ENCODE results near the gene TPI1. TPM values are rescaled to one million over a fixed set of nuclear protein-coding genes. Genes with fewer than 3 reads are reported as not detected.

Gene TPI1
- total and polyA plus RNA-seq, 2 donors (not counting 3 experiments of a cell fraction or from before 2014, with no cell fraction given) = 643 to 1,816 TPM

DNA sequence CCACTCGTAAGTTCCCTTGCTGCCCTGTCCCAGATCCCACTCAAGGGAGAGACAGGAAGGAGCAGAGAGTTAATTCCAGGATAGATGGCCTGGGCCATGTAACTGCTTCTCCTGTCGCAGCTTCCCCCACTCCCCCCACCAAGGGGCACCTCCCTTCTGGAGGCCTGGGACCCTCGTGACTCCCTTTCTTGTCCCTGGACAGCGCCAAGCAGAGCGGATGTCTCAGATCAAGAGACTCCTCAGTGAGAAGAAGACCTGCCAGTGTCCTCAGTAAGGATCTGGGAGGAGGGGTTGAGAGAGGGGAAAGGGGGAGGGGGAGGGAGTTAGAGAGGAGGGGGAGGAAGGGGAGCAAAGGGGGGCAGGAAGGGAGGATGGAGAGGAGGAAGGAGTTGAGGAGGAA is 48.7 kb upstream of the TPI1 start:
- TF ChIP-seq POLR2A (IDR thresholded peaks at IDR 0.05; ENCODE audit: low read depth, low read length) (no peak), POLR2AphosphoS5 (IDR thresholded peaks at IDR 0.05; ENCODE audit: insufficient read depth, low read depth, low read length) (no peak), MYC (IDR thresholded peaks at IDR 0.05; ENCODE audit: low read depth, low read length) (no peak), JUN (IDR thresholded peaks at IDR 0.05; ENCODE audit: borderline replicate concordance, insufficient read depth, insufficient read length, low read depth) (no peak), FOS (IDR thresholded peaks at IDR 0.05; ENCODE audit: borderline replicate concordance, insufficient read depth, low read length) (no peak), EZH2 (IDR thresholded peaks at IDR 0.05; ENCODE audit: borderline replicate concordance, low read depth, low read length, severe bottlenecking) (no peak)
- TF ChIP-seq, protein P1, sequence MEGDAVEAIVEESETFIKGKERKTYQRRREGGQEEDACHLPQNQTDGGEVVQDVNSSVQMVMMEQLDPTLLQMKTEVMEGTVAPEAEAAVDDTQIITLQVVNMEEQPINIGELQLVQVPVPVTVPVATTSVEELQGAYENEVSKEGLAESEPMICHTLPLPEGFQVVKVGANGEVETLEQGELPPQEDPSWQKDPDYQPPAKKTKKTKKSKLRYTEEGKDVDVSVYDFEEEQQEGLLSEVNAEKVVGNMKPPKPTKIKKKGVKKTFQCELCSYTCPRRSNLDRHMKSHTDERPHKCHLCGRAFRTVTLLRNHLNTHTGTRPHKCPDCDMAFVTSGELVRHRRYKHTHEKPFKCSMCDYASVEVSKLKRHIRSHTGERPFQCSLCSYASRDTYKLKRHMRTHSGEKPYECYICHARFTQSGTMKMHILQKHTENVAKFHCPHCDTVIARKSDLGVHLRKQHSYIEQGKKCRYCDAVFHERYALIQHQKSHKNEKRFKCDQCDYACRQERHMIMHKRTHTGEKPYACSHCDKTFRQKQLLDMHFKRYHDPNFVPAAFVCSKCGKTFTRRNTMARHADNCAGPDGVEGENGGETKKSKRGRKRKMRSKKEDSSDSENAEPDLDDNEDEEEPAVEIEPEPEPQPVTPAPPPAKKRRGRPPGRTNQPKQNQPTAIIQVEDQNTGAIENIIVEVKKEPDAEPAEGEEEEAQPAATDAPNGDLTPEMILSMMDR (IDR thresholded peaks at IDR 0.05; ENCODE audit: extremely low read depth in 1 of 2, insufficient read depth in 1 of 2, low read depth in 1 of 2, low read length in 2 of 2) = no peak
- TF ChIP-seq, protein P2, sequence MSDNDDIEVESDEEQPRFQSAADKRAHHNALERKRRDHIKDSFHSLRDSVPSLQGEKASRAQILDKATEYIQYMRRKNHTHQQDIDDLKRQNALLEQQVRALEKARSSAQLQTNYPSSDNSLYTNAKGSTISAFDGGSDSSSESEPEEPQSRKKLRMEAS (IDR thresholded peaks at IDR 0.05; ENCODE audit: insufficient read depth, insufficient read length) = no peak
- H3K4me2 ChIP-seq (ENCODE audit: insufficient read depth, low read length) = no peak overlapping the region
- no TSS peak for BruUV-seq (replicated peaks)
- no peaks in the 10 kb centered on the region for H3K9me3 ChIP-seq (replicated peaks; ENCODE audit: control insufficient read depth, insufficient read depth, low read length)
- POLR2A ChIA-PET = no interaction called here
- peaks cover 3 to 5% of the 10 kb centered on the region in 2 experiments for H3K27me3 ChIP-seq (ENCODE audit: control insufficient read depth in 2 of 2, insufficient read depth in 2 of 2, low read length in 2 of 2)
- intact Hi-C loops (cut with micrococcal nuclease) (no loop called here), dilution Hi-C loops (cut with MboI; ENCODE audit: extremely low pct_ligation_motif_present, low sequenced_read_pairs) (no loop called here)
- CTCF ChIA-PET = interaction anchor here (0.7 kb wide), 1 partner anchor 66 kb away, joined by 4 read pairs; the partner anchor contains the start of gene MLF2
- H3K9ac ChIP-seq (replicated peaks; ENCODE audit: extremely low read depth, insufficient read depth, low read length) = no peak overlapping the region
- no peaks in the 10 kb centered on the region for H3K36me3 ChIP-seq (ENCODE audit: control insufficient read depth in 2 of 2, extremely low read depth in 1 of 2, insufficient read depth in 2 of 2, low read length in 2 of 2)
- H3K9me1 ChIP-seq (replicated peaks; ENCODE audit: control insufficient read depth, extremely low read depth, insufficient read depth, low read length) = no peaks in the 10 kb centered on the region
- peaks cover 12% of the 10 kb centered on the region for H3K4me1 ChIP-seq (ENCODE audit: control insufficient read depth, extremely low read depth, insufficient read depth, low read length)
- H2AFZ ChIP-seq (ENCODE audit: low read depth, low read length) = no peak overlapping the region
- no peaks in the 10 kb centered on the region for H4K20me1 ChIP-seq (replicated peaks; ENCODE audit: control insufficient read depth, extremely low read depth, insufficient read depth, low read length)
- FAIRE-seq (no peak), DNase-seq (ENCODE audit: low read depth, low spot score) (no peak)
- H3K27ac ChIP-seq (ENCODE audit: insufficient read depth, low read depth, low read length) = no peak overlapping the region
- H3K4me3 ChIP-seq (replicated peaks in 1 of 3; ENCODE audit: insufficient read depth in 1 of 3, low read depth in 1 of 3, low read length in 3 of 3) = no peak overlapping the region
- no peaks in the 10 kb centered on the region for H3K79me2 ChIP-seq (ENCODE audit: control insufficient read depth, insufficient read depth, low read length)
